GM23338 (cell line): ENCODE measurements around the gene OAS2. TPM values are rescaled to one million over a fixed set of nuclear protein-coding genes. Genes with fewer than 3 reads are reported as not detected.

Experiments
- ATAC-seq: fragments of 200-7000 bp; cut with Tn5 transposase; 3 replicates; pipeline ENCODE4 v1.9.1; 2020
- DNase-seq: peaks from one replicate; pipeline ENCODE4 v3.0.0-alpha.2; 2015; ENCODE audit warnings: low spot score
- H2AFZ ChIP-seq: fragments of 200-600 bp; sonication (generic); 2 replicates; pipeline ENCODE4 v1.8.0; 2016; ENCODE audit warnings: antibody characterized with exemption, mild to moderate bottlenecking, moderate library complexity
- H3F3A ChIP-seq: fragments of 200-600 bp; sonication (generic); replicated peaks from 2 replicates; pipeline ENCODE4 v1.8.0; 2017; ENCODE audit warnings: antibody characterized with exemption, mixed run types, low read depth
- H3K27ac ChIP-seq: fragments of 200-600 bp; sonication (generic); 2 replicates; pipeline ENCODE4 v1.6.1; 2016; ENCODE audit warnings: low read depth
- H3K27me3 ChIP-seq: fragments of 200-600 bp; sonication (generic); 2 replicates; pipeline ENCODE4 v1.8.0; 2016; ENCODE audit warnings: mild to moderate bottlenecking, mixed run types, moderate library complexity; ENCODE audit not compliant: insufficient read depth
- H3K36me3 ChIP-seq: fragments of 200-600 bp; sonication (generic); 2 replicates; pipeline ENCODE4 v1.8.0; 2016; ENCODE audit warnings: mild to moderate bottlenecking; ENCODE audit not compliant: insufficient read depth
- H3K4me1 ChIP-seq: fragments of 200-600 bp; sonication (generic); 2 replicates; pipeline ENCODE4 v1.8.0; 2016; ENCODE audit warnings: mild to moderate bottlenecking, moderate library complexity; ENCODE audit not compliant: insufficient read depth
- H3K4me2 ChIP-seq: fragments of 200-600 bp; sonication (generic); 2 replicates; pipeline ENCODE4 v1.7.1; 2017; ENCODE audit warnings: mixed run types
- H3K4me3 ChIP-seq: fragments of 200-600 bp; sonication (generic); 2 replicates; pipeline ENCODE4 v1.6.1; 2016; ENCODE audit warnings: mixed run types
- H3K79me2 ChIP-seq: fragments of 200-600 bp; sonication (generic); replicated peaks from 2 replicates; pipeline ENCODE4 v1.8.0; 2017; ENCODE audit warnings: mild to moderate bottlenecking; ENCODE audit not compliant: insufficient read depth
- H3K9me2 ChIP-seq: fragments of 200-600 bp; sonication (generic); 2 replicates; pipeline ENCODE4 v1.8.0; 2017; ENCODE audit not compliant: insufficient read depth
- H4K20me1 ChIP-seq: fragments of 200-600 bp; sonication (generic); replicated peaks from 2 replicates; pipeline ENCODE4 v1.8.0; 2017; ENCODE audit warnings: mild to moderate bottlenecking; ENCODE audit not compliant: insufficient read depth
- H3K27ac Mint-ChIP-seq: 2 replicates; pipeline ENCODE4 v1.8.0; 2020; ENCODE audit warnings: inconsistent platforms, mild to moderate bottlenecking, moderate library complexity, mixed read lengths
- H3K27me3 Mint-ChIP-seq: 3 replicates; pipeline ENCODE4 v1.8.0; 2022; ENCODE audit warnings: low read depth, mild to moderate bottlenecking, moderate library complexity, mixed read lengths, inconsistent platforms; ENCODE audit not compliant: insufficient read depth, poor library complexity
- H3K36me3 Mint-ChIP-seq: 3 replicates; pipeline ENCODE4 v1.8.0; 2021; ENCODE audit warnings: low read depth, mild to moderate bottlenecking, inconsistent platforms, moderate library complexity, mixed read lengths
- H3K4me1 Mint-ChIP-seq: 3 replicates; pipeline ENCODE4 v1.8.0; 2020; ENCODE audit warnings: mild to moderate bottlenecking, inconsistent platforms, mixed read lengths
- H3K4me3 Mint-ChIP-seq: 3 replicates; pipeline ENCODE4 v1.8.0; 2021; ENCODE audit warnings: moderate library complexity, mild to moderate bottlenecking, inconsistent platforms, mixed read lengths
- H3K9me3 Mint-ChIP-seq: 3 replicates; pipeline ENCODE4 v1.8.0; 2020; ENCODE audit warnings: moderate library complexity, mild to moderate bottlenecking, inconsistent platforms, mixed read lengths
- CREB1 ChIP-seq: fragments of 250-450 bp; sonication (Bioruptor Pico); IDR thresholded peaks from 2 replicates; pipeline ENCODE4 v1.5.0; 2020; ENCODE audit warnings: low read depth, mild to moderate bottlenecking, moderate library complexity
- CTCF ChIP-seq, 2 experiments: fragments of 200-600 bp in 1 of 2; sonication (generic) in 1 of 2; conservative IDR thresholded peaks; 2 replicates each; pipeline versions ENCODE4 v1.5.1 to v1.6.1; 2016 to 2017; ENCODE audit warnings: antibody characterized with exemption in 2 of 2, low read depth in 2 of 2, mild to moderate bottlenecking in 2 of 2, moderate library complexity in 1 of 2
- ETS1 ChIP-seq: IDR thresholded peaks from 2 replicates; pipeline ENCODE4 v1.6.1; 2016; ENCODE audit warnings: antibody characterized with exemption
- EZH2 ChIP-seq: fragments of 200-600 bp; sonication (generic); IDR thresholded peaks from one replicate; pipeline ENCODE4 v1.8.0; 2017; ENCODE audit warnings: antibody characterized with exemption, mild to moderate bottlenecking, low read depth; ENCODE audit not compliant: unreplicated experiment
- EZH2phosphoT487 ChIP-seq: fragments of 200-600 bp; sonication (generic); IDR thresholded peaks from one replicate; pipeline ENCODE4 v1.8.1; 2018; ENCODE audit warnings: antibody characterized with exemption; ENCODE audit not compliant: unreplicated experiment
- JUNB ChIP-seq: IDR thresholded peaks from one replicate; pipeline ENCODE4 v1.6.1; 2016; ENCODE audit warnings: antibody characterized with exemption; ENCODE audit not compliant: unreplicated experiment
- REST ChIP-seq: IDR thresholded peaks from one replicate; pipeline ENCODE4 v1.6.1; 2018; ENCODE audit warnings: antibody characterized with exemption; ENCODE audit not compliant: unreplicated experiment
- ZNF114 ChIP-seq: fragments of 250-450 bp; sonication (Bioruptor Pico); IDR thresholded peaks from 2 replicates; pipeline ENCODE4 v1.5.0; 2020; ENCODE audit warnings: mild to moderate bottlenecking, moderate library complexity
- ZNF331 ChIP-seq: fragments of 250-450 bp; sonication (Bioruptor Pico); IDR thresholded peaks from 2 replicates; pipeline ENCODE4 v1.5.0; 2020; ENCODE audit warnings: low read depth, mild to moderate bottlenecking, moderate library complexity
- ZNF462 ChIP-seq: fragments of 250-450 bp; sonication (Bioruptor Pico); IDR thresholded peaks from 2 replicates; pipeline ENCODE4 v1.5.0; 2020; ENCODE audit warnings: mild to moderate bottlenecking, moderate library complexity
- polyA plus RNA-seq: library from polyadenylated mRNA; unstranded; fragments of >200 nt; fragmentation: Nextera tagmentation; extraction: Ambion mirVana; gene quantifications from 2 replicates; pipeline ENCODE4 v1.2.1, GENCODE V29; 2016
- total RNA-seq: library from RNA; depleted of rRNA; stranded (reverse); fragments of >200 nt; shearing (Covaris generic); gene quantifications from 2 replicates; pipeline ENCODE4 v1.2.3, GENCODE V29; 2014

The OAS2 gene
- total and polyA plus RNA-seq, 2 experiments from 2014 or later: 0.10 TPM; not detected in 1

GRCh38 chr12:112974904-112975303 lies 3.4 kb upstream of the OAS2 start (continued):
- TF ChIP-seq CTCF (conservative IDR thresholded peaks at IDR 0.05; ENCODE audit: low read depth in 2 of 2) (no peak), ZNF114 (CRISPR knock-in tag) (no peak)

- Histone ChIP-seq H3K79me2 (no peaks in the 10 kb centered on the region), H3K9me2 (no peaks in the 10 kb centered on the region), H3K4me1 (no peaks in the 10 kb centered on the region), H3K4me2 (no peak overlapping the region), H3F3A (no peaks in the 10 kb centered on the region), H4K20me1 (no peaks in the 10 kb centered on the region), H2AFZ (no peak overlapping the region), H3K4me3 (no peak overlapping the region), H3K27ac (no peak overlapping the region), H3K27me3 (no peaks in the 10 kb centered on the region), H3K36me3 (no peaks in the 10 kb centered on the region)
- ATAC-seq: no peak
- DNase-seq: no peak
- Mint-ChIP-seq H3K9me3 (no peaks in the 10 kb centered on the region), H3K36me3 (no peaks in the 10 kb centered on the region), H3K27ac (no peak overlapping the region), H3K4me3 (no peak overlapping the region), H3K4me1 (no peaks in the 10 kb centered on the region), H3K27me3 (peaks cover 5% of the 10 kb centered on the region)
- TF ChIP-seq CREB1 (CRISPR knock-in tag) (no peak), JUNB (no peak), ZNF462 (CRISPR knock-in tag) (no peak), CTCF (conservative IDR thresholded peaks at IDR 0.05; ENCODE audit: low read depth in 2 of 2) (no peak), EZH2 (no peak), ZNF114 (CRISPR knock-in tag) (no peak), ETS1 (no peak), EZH2phosphoT487 (no peak), REST (no peak), ZNF331 (CRISPR knock-in tag) (no peak)
These were observed 1.2 kb upstream of the OAS2 start for GRCh38 chr12:112977139-112977538.
